ENCODE measurements around the gene SSR1. TPM values are rescaled to one million over a fixed set of nuclear protein-coding genes. Genes with fewer than 3 reads are reported as not detected.
A peak's percentile ranks its signal among the peaks of the same experiment; 100 is the strongest.

The SSR1 gene
- total RNA-seq, 1 experiment from 2014 or later: 153 TPM

- H3K27ac ChIP-seq: no peak overlapping the region
- no peak for DNase-seq (ENCODE audit: low read depth in 1 of 2, low spot score in 2 of 2)
Measured at GRCh38 chr6:7241160-7241559, 71.8 kb downstream of the SSR1 start.

GRCh38 chr6:7240351-7240750 is 72.6 kb downstream of the SSR1 start:
- peaks cover 23% of the 10 kb centered on the region for H3K4me1 ChIP-seq (replicated peaks)
- no peaks in the 10 kb centered on the region for H3K27me3 ChIP-seq (replicated peaks)
- no peak for DNase-seq (ENCODE audit: low read depth in 1 of 2, low spot score in 2 of 2)
- H3K27ac ChIP-seq: no peak overlapping the region
- H3K9me3 ChIP-seq (replicated peaks): no peaks in the 10 kb centered on the region
- H3K4me3 ChIP-seq: no peak overlapping the region
- H3K36me3 ChIP-seq: peaks cover 31% of the 10 kb centered on the region

More at GRCh38 chr6:7241160-7241559, 71.8 kb downstream of the SSR1 start:
- Histone ChIP-seq H3K36me3 (peaks cover 35% of the 10 kb centered on the region), H3K27me3 (replicated peaks) (no peaks in the 10 kb centered on the region), H3K4me1 (replicated peaks) (peaks cover 23% of the 10 kb centered on the region), H3K4me3 (no peak overlapping the region), H3K9me3 (replicated peaks) (no peaks in the 10 kb centered on the region)

GRCh38 chr6:7239590-7239948 is 73.4 kb downstream of the SSR1 start:
- Histone ChIP-seq H3K4me3 (no peak overlapping the region), H3K9me3 (replicated peaks) (no peaks in the 10 kb centered on the region), H3K27me3 (replicated peaks) (no peaks in the 10 kb centered on the region), H3K36me3 (peaks cover 32% of the 10 kb centered on the region), H3K27ac (no peak overlapping the region), H3K4me1 (replicated peaks) (peaks cover 23% of the 10 kb centered on the region)
- DNase-seq (ENCODE audit: low read depth in 1 of 2, low spot score in 2 of 2): no peak

GRCh38 chr6:7238900-7239589 is 74.0 kb downstream of the SSR1 start:
- DNase-seq (ENCODE audit: low read depth in 1 of 2, low spot score in 2 of 2): peak; percentile 48 to 85
- H3K27ac ChIP-seq: no peak overlapping the region
- peaks cover 37% of the 10 kb centered on the region for H3K36me3 ChIP-seq
- no peaks in the 10 kb centered on the region for H3K27me3 ChIP-seq (replicated peaks)
- peaks cover 23% of the 10 kb centered on the region for H3K4me1 ChIP-seq (replicated peaks)
- H3K4me3 ChIP-seq: no peak overlapping the region
- H3K9me3 ChIP-seq (replicated peaks): no peaks in the 10 kb centered on the region

GRCh38 chr6:7238526-7238899 is 74.5 kb downstream of the SSR1 start:
- H3K27me3 ChIP-seq (replicated peaks): no peaks in the 10 kb centered on the region
- no peaks in the 10 kb centered on the region for H3K9me3 ChIP-seq (replicated peaks)
- DNase-seq (ENCODE audit: low read depth in 1 of 2, low spot score in 2 of 2): no peak
- H3K4me3 ChIP-seq: no peak overlapping the region
- H3K4me1 ChIP-seq (replicated peaks): peaks cover 23% of the 10 kb centered on the region
- H3K27ac ChIP-seq: no peak overlapping the region
- H3K36me3 ChIP-seq: peaks cover 42% of the 10 kb centered on the region

- DNase-seq (ENCODE audit: low read depth in 1 of 2, low spot score in 2 of 2): no peak
- H3K4me3 ChIP-seq: no peak overlapping the region
- peaks cover 45% of the 10 kb centered on the region for H3K36me3 ChIP-seq
- H3K27ac ChIP-seq: no peak overlapping the region
- peaks cover 16% of the 10 kb centered on the region for H3K4me1 ChIP-seq (replicated peaks)
- no peaks in the 10 kb centered on the region for H3K27me3 ChIP-seq (replicated peaks)
- H3K9me3 ChIP-seq (replicated peaks): no peaks in the 10 kb centered on the region
Measured at GRCh38 chr6:7237653-7238188, 75.3 kb downstream of the SSR1 start.

GRCh38 chr6:7236306-7237209 is 76.4 kb downstream of the SSR1 start:
- Histone ChIP-seq H3K27me3 (replicated peaks) (no peaks in the 10 kb centered on the region), H3K36me3 (peaks cover 52% of the 10 kb centered on the region), H3K4me1 (replicated peaks) (peaks cover 4% of the 10 kb centered on the region), H3K27ac (no peak overlapping the region), H3K9me3 (replicated peaks) (no peaks in the 10 kb centered on the region), H3K4me3 (no peak overlapping the region)
- no peak for DNase-seq (ENCODE audit: low read depth in 1 of 2, low spot score in 2 of 2)

- peaks cover 54% of the 10 kb centered on the region for H3K36me3 ChIP-seq
- DNase-seq (ENCODE audit: low read depth in 1 of 2, low spot score in 2 of 2): no peak
Measured at GRCh38 chr6:7235712-7236305, 77.2 kb downstream of the SSR1 start.

GRCh38 chr6:7234547-7234946 is 78.5 kb downstream of the SSR1 start:
- Histone ChIP-seq H3K36me3 (peaks cover 61% of the 10 kb centered on the region), H3K4me3 (no peak overlapping the region), H3K4me1 (replicated peaks) (no peaks in the 10 kb centered on the region), H3K27me3 (replicated peaks) (no peaks in the 10 kb centered on the region), H3K9me3 (replicated peaks) (no peaks in the 10 kb centered on the region), H3K27ac (no peak overlapping the region)
- DNase-seq (ENCODE audit: low read depth in 1 of 2, low spot score in 2 of 2): no peak

More at GRCh38 chr6:7235712-7236305, 77.2 kb downstream of the SSR1 start:
- Histone ChIP-seq H3K27ac (no peak overlapping the region), H3K4me1 (replicated peaks) (no peaks in the 10 kb centered on the region), H3K4me3 (no peak overlapping the region), H3K27me3 (replicated peaks) (no peaks in the 10 kb centered on the region), H3K9me3 (replicated peaks) (no peaks in the 10 kb centered on the region)

- Histone ChIP-seq H3K27me3 (replicated peaks) (no peaks in the 10 kb centered on the region), H3K4me3 (no peak overlapping the region), H3K4me1 (replicated peaks) (no peaks in the 10 kb centered on the region), H3K9me3 (replicated peaks) (no peaks in the 10 kb centered on the region), H3K27ac (no peak overlapping the region), H3K36me3 (peaks cover 63% of the 10 kb centered on the region)
- no peak for DNase-seq (ENCODE audit: low read depth in 1 of 2, low spot score in 2 of 2)
Measured at GRCh38 chr6:7232351-7232750, 80.6 kb downstream of the SSR1 start.

- Histone ChIP-seq H3K4me1 (replicated peaks) (no peaks in the 10 kb centered on the region), H3K9me3 (replicated peaks) (no peaks in the 10 kb centered on the region), H3K27me3 (replicated peaks) (no peaks in the 10 kb centered on the region), H3K36me3 (peaks cover 74% of the 10 kb centered on the region), H3K27ac (no peak overlapping the region), H3K4me3 (no peak overlapping the region)
- DNase-seq (ENCODE audit: low read depth in 1 of 2, low spot score in 2 of 2): no peak
Measured at GRCh38 chr6:7230956-7231713, 81.9 kb downstream of the SSR1 start.

- no peak for DNase-seq (ENCODE audit: low read depth in 1 of 2, low spot score in 2 of 2)
- Histone ChIP-seq H3K4me3 (no peak overlapping the region), H3K27me3 (replicated peaks) (no peaks in the 10 kb centered on the region), H3K27ac (no peak overlapping the region), H3K36me3 (peaks cover 76% of the 10 kb centered on the region), H3K9me3 (replicated peaks) (no peaks in the 10 kb centered on the region), H3K4me1 (replicated peaks) (no peaks in the 10 kb centered on the region)
Measured at GRCh38 chr6:7230327-7230691, 82.7 kb downstream of the SSR1 start.
